Hepatocyte (in vitro differentiated cells): Measurements from ENCODE around the gene EVL. TPM values are rescaled to one million over a fixed set of nuclear protein-coding genes. Genes with fewer than 3 reads are reported as not detected.

Experiments used
- DNase-seq: peaks from one replicate; pipeline ENCODE4 v3.0.0-alpha.2; 2016; ENCODE audit warnings: low spot score
- H2AFZ ChIP-seq: fragments of 200-600 bp; sonication (generic); 2 replicates; pipeline ENCODE4 v1.6.0; 2016; ENCODE audit warnings: antibody characterized with exemption, mild to moderate bottlenecking
- H3K27ac ChIP-seq: fragments of 200-600 bp; sonication (generic); 2 replicates; pipeline ENCODE4 v1.5.1; 2016; ENCODE audit warnings: mild to moderate bottlenecking
- H3K27me3 ChIP-seq: fragments of 200-600 bp; sonication (generic); 2 replicates; pipeline ENCODE4 v1.6.1; 2016
- H3K36me3 ChIP-seq: fragments of 200-600 bp; sonication (generic); replicated peaks from 2 replicates; pipeline ENCODE4 v1.5.1; 2016; ENCODE audit warnings: low read depth; ENCODE audit not compliant: insufficient read depth
- H3K4me1 ChIP-seq: fragments of 200-600 bp; sonication (generic); 2 replicates; pipeline ENCODE4 v1.5.1; 2016; ENCODE audit warnings: mild to moderate bottlenecking, moderate library complexity; ENCODE audit not compliant: insufficient read depth
- H3K4me2 ChIP-seq: fragments of 200-600 bp; sonication (generic); 2 replicates; pipeline ENCODE4 v1.6.0; 2016
- H3K4me3 ChIP-seq: fragments of 200-600 bp; sonication (generic); 2 replicates; pipeline ENCODE4 v1.5.1; 2016; ENCODE audit warnings: mild to moderate bottlenecking
- H3K79me2 ChIP-seq: fragments of 200-600 bp; sonication (generic); 2 replicates; pipeline ENCODE4 v1.6.0; 2017; ENCODE audit warnings: mild to moderate bottlenecking
- H3K9me2 ChIP-seq: fragments of 200-600 bp; sonication (generic); replicated peaks from 2 replicates; pipeline ENCODE4 v1.6.0; 2017; ENCODE audit warnings: mild to moderate bottlenecking; ENCODE audit not compliant: insufficient read depth
- H3K9me3 ChIP-seq: fragments of 200-600 bp; sonication (generic); 2 replicates; pipeline ENCODE4 v1.5.1; 2016; ENCODE audit warnings: low read depth, mild to moderate bottlenecking
- H4K20me1 ChIP-seq: fragments of 200-600 bp; sonication (generic); 2 replicates; pipeline ENCODE4 v1.6.0; 2016; ENCODE audit warnings: mild to moderate bottlenecking; ENCODE audit not compliant: insufficient read depth, poor library complexity, severe bottlenecking
- CTCF ChIP-seq: fragments of 200-600 bp; sonication (generic); IDR thresholded peaks from 2 replicates; pipeline ENCODE4 v1.5.1; 2016; ENCODE audit warnings: antibody characterized with exemption, mild to moderate bottlenecking; ENCODE audit not compliant: poor library complexity
- EZH2 ChIP-seq: fragments of 200-600 bp; sonication (generic); IDR thresholded peaks from 2 replicates; pipeline ENCODE4 v1.6.1; 2016; ENCODE audit warnings: antibody characterized with exemption, mild to moderate bottlenecking, borderline replicate concordance
- EZH2phosphoT487 ChIP-seq: fragments of 200-600 bp; sonication (generic); IDR thresholded peaks from one replicate; pipeline ENCODE4 v1.6.1; 2018; ENCODE audit warnings: antibody characterized with exemption, mild to moderate bottlenecking, low read depth, moderate library complexity; ENCODE audit not compliant: unreplicated experiment, severe bottlenecking
- WGBS: methylation state at CpG from one replicate; pipeline ENCODE4 v1.1.6; 2016; ENCODE audit warnings: low lambda C conversion rate; ENCODE audit errors: missing lambda C conversion rate; 5-methylcytosine and 5-hydroxymethylcytosine counted together
- polyA plus RNA-seq: library from polyadenylated mRNA; unstranded; fragments of >200 nt; fragmentation: Nextera tagmentation; extraction: Ambion mirVana; gene quantifications from 2 replicates; pipeline ENCODE4 v1.2.1, GENCODE V29; 2016
- total RNA-seq: library from RNA; depleted of rRNA; stranded (reverse); fragments of >200 nt; gene quantifications from 2 replicates; pipeline ENCODE4 v1.2.3, GENCODE V29; 2014

EVL gene
- total and polyA plus RNA-seq, 2 experiments from 2014 or later: 60.5 to 77.2 TPM

- H3K27me3 ChIP-seq: no peaks in the 10 kb centered on the region
- whole genome bisulfite sequencing: 70% methylated on average over 4 of the region's 4 CpGs
- no peak overlapping the region for H3K27ac ChIP-seq
- H3K9me2 ChIP-seq: no peaks in the 10 kb centered on the region
- no peaks in the 10 kb centered on the region for H3K9me3 ChIP-seq
- no peaks in the 10 kb centered on the region for H4K20me1 ChIP-seq
- peaks cover 6% of the 10 kb centered on the region for H3K4me1 ChIP-seq
- no peak for TF ChIP-seq CTCF
- TF ChIP-seq EZH2: no peak
- TF ChIP-seq EZH2phosphoT487: no peak
- H3K4me2 ChIP-seq: no peak overlapping the region
- H2AFZ ChIP-seq: no peak overlapping the region
- H3K4me3 ChIP-seq: no peak overlapping the region
- H3K36me3 ChIP-seq: no peaks in the 10 kb centered on the region
- H3K79me2 ChIP-seq: peaks cover 78% of the 10 kb centered on the region
- DNase-seq: no peak
Measured at GRCh38 chr14:100045642-100046344, 19.4 kb upstream of the EVL start.

- Histone ChIP-seq H3K4me1 (peaks cover 12% of the 10 kb centered on the region), H2AFZ (no peak overlapping the region), H3K79me2 (peaks cover 80% of the 10 kb centered on the region), H3K9me3 (no peaks in the 10 kb centered on the region), H3K27me3 (no peaks in the 10 kb centered on the region), H3K36me3 (no peaks in the 10 kb centered on the region), H3K9me2 (no peaks in the 10 kb centered on the region), H3K27ac (no peak overlapping the region), H3K4me2 (no peak overlapping the region), H3K4me3 (no peak overlapping the region), H4K20me1 (peaks cover 4% of the 10 kb centered on the region)
- DNase-seq: no peak
- TF ChIP-seq EZH2phosphoT487 (no peak), EZH2 (no peak), CTCF (no peak)
- WGBS: 86% methylated on average over 4 of the region's 4 CpGs
Measured at GRCh38 chr14:100047600-100047999, 17.6 kb upstream of the EVL start.

GRCh38 chr14:100048786-100049185 lies 16.4 kb upstream of the EVL start:
- Histone ChIP-seq H3K9me3 (no peaks in the 10 kb centered on the region), H3K4me1 (peaks cover 12% of the 10 kb centered on the region), H3K9me2 (no peaks in the 10 kb centered on the region), H2AFZ (no peak overlapping the region), H3K36me3 (no peaks in the 10 kb centered on the region), H3K4me2 (no peak overlapping the region), H3K79me2 (peaks cover 80% of the 10 kb centered on the region), H4K20me1 (peaks cover 4% of the 10 kb centered on the region), H3K4me3 (no peak overlapping the region), H3K27ac (no peak overlapping the region), H3K27me3 (no peaks in the 10 kb centered on the region)
- WGBS: 82% methylated on average over 3 of the region's 3 CpGs
- no peak for DNase-seq
- TF ChIP-seq EZH2phosphoT487: no peak
- TF ChIP-seq EZH2: no peak
- TF ChIP-seq CTCF: no peak

- Histone ChIP-seq H3K36me3 (no peaks in the 10 kb centered on the region), H3K4me3 (no peak overlapping the region), H3K27ac (no peak overlapping the region), H3K4me1 (peaks cover 12% of the 10 kb centered on the region), H3K9me3 (no peaks in the 10 kb centered on the region), H4K20me1 (peaks cover 4% of the 10 kb centered on the region), H3K4me2 (no peak overlapping the region), H3K9me2 (no peaks in the 10 kb centered on the region), H2AFZ (no peak overlapping the region), H3K27me3 (no peaks in the 10 kb centered on the region), H3K79me2 (peaks cover 80% of the 10 kb centered on the region)
- no peak for TF ChIP-seq CTCF
- TF ChIP-seq EZH2phosphoT487: no peak
- no peak for TF ChIP-seq EZH2
- DNase-seq: no peak
- WGBS: 74% methylated on average over 2 of the region's 2 CpGs
Measured at GRCh38 chr14:100049220-100049619, 16.0 kb upstream of the EVL start.
